ENCODE data around the gene LTA4H.

Gene LTA4H

DNA sequence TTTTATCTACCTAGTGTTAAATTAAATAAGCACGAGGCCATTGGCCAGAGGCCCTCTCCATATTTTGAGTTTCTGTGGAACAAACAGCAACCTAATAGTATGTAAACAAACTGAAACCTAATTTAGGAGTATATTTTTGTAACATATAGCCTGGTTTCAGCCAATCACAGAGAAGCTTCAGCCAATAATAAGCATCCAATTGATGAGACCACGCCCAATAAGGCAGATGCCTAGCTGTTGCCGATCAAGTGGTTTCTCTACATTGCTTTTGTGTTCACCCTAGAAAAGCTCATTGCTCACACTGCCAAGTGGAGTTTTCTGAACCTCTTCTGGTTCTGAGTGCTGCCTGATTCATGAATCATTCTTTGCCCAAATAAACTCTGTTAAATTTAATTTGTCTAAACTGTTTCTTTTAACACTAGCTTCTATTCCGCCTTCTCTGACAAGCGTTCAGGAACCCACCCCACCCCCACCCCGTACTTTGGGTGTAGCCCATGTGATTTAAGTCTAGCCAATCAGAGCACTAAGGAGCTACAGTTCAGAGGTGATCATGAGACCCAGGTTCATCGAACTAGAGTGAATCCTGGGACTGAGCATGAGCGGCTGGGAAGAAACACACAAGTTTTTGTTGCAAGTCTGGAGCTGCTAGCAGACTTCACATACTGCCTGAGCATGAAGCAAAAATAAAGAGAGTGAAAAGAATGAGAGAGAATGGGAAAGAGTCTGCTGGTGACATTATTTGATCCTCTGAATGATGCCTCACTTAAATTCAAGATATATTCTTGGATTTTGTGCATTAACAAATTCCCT, 21.5 kb upstream of the LTA4H start:
- no peak for DNase-seq

DNA sequence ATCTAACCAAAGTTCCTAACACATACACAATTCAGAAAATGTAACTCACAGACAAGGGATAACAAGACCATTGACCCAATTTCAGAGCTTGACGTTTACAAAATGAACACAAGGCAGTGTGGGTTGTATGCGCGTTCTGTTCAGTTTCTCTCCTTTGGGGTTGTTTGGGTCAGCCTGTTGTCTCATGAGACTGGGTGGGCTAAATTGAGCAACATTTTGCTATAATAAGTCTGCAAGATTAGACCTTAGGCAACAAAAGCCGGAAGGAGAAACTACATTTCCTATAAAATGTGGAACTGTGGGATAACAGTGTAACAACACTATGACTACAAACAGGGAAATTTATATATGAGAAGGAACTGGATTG, 18.8 kb upstream of the LTA4H start:
- no peak for DNase-seq

DNA sequence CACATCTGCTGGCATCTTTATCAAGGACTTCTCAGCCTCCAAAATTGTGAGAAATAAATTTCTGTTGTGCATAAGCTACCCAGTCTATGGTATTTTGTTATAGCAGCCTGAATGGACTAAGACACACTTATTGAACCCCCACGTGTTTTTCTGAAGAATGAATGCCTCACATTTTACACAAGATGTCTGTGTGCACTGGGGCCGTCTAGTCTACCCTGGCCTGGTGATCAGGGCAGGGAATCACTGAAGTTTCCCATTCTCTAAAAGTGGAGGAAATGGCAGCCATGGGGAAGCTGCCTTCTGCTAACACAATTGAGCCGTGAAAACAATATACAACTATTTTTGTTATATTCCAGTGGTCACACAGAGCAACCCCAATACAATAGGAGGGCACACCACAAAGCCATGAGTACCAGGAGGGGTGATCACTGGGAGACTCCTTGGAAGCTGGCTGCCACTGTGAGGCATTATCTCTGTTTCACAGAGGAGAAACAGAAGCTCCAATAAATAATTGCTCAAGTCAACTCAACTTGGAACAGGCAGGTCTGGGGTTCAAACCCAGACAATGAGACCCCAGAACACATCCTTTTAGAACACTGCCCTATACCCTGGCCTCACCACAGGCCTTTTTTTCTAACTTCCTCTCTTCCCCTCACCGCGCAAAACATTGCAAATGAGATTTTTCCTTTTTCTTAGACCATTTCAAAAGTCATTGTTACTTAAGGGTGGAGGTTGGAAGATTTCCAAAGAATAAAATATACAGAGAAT, 18.3 kb upstream of the LTA4H start:
- no peak for DNase-seq

DNA sequence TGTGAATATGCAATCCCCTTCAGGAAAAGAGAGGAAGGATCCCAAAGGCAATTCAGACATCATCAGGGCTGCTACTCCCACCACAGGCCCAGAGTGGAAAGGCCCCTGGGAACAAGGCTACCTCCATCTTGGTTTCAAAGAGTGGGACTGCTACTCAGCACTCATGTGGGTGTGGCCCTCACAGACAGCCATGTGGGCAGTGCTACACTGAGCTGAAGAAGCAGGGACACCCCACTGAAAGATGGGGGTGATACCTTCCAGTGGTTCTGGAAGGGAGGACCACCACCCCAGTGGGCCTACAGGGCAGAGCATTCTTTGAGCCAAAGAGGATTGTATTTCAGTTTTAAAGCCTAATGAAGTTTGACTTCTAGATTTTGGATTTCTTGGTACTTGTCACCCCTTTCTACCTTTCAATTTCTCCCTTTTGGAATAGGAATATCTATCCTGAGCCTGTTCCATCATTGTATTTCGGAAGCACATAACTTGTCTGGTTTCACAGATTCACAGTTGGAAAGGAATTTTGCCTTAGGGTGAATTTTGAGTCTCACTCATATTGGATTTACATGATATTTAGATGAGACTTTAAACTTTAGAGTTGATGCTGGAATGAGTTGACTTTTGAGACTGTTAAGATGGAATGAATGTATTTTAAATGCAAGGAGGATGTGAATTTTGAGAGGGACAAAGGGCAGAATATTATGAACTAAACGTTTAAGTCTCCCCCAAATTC, 16.5 kb upstream of the LTA4H start:
- no peak for DNase-seq

DNA sequence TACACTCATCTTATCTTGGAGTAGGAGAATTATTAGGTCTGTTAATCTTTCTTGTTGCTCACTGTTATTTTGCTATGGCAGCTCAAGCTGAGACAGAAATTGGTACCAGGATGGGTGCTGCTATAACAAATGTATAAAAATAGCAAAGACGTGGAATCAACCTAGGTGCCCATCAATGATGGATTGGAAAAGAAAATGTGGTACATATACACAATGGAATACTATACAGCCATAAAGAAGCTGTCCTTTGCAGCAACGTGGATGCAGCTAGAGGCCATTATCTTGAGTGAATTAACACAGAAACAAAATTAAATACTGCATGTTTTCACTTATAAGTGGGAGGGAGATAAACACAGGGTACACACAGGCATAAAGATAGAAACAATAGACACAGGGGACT, 14.8 kb upstream of the LTA4H start:
- DNase-seq: no peak

DNA sequence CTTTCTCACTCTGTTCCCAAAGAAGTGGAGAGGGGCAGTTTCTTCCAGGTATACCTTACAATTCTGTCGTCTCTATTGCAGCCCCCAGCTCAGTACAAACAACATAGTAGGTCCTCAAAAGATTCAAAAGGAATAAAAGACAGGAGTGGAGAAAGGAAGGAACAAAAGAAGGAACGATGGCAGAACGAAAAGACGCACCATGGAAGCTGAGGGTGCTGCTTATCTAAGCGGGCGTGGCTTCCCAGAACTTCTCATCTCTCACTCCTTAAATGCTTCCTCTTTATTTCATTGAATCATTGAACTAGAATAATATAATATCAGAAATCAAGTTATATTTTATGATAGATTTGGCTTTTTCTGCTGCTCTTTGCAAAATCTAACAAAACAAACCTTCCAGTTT, 13.7 kb upstream of the LTA4H start:
- DNase-seq: no peak

DNA sequence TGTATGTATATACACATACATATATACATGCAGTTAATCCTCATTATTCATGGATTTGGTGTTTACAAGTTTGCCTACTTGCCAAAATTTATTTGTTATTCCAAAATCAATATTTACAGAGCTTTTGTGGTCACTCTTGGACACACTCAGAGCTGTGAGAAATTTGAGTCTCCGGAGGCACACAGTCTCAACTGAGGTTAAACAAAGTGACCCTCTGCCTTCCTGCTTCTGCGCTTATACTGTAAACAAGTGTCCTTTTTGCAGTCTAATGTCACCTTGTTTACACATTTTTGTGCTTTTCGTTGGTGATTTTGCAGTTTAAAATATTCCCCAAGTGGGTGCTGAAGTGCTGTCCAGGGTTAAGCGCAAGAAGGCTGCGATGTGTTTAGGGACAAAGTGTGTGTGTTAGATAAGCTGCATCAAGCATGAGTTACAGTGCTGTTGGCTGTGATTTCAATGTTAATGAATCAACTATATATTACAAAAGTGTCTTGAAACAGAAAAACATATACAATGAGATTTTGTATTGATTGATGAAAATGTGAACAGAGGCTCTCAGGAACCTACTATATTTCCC, 13.1 kb upstream of the LTA4H start:
- no peak for DNase-seq

DNA sequence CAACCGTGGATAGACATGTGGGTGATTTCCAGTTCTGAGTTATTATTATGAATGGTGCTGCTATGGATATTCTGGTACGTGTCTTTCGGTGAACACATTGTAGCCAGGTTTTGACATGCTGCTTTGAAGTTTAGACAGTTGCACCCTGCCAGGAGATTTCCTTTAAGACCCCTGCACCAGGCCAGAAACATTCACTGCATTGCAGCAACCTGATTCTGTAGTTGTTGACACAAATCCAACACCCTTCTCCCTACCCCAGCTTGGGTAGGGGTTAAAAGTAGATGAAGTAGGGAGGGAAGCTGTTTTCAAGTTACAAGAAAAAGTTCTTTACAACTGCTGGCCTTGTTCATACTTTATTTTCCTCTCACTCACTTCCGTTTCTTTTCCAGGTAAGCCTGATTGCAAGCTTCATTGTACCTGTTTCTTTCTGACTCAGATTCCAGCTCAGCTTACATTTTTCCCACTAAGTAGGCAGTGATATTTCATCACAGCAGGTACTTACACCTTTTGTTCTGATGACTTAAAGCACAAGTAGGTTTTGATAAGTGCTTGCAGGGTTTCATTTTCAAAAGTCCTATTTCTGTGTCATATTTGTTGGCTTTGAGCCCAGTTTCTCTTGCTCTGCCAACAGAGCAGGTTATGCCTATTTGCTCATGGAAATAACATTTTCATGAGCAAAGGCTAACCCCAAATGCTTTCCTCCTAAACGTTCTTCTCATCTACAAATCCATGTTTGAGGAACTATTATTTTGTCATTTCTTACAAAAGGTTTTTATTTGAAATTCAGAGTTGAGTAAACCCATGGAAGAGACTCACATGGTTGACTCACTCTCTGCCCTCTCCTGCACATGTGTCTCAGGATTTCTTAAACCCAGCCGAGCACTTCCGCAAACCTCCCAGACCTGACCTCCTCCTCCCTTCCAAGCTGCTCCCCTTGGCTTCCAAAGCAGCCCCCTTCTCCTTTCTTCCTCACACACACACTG, 12.1 kb upstream of the LTA4H start:
- DNase-seq: peak in 1 of 2 donors; percentile 74

DNA sequence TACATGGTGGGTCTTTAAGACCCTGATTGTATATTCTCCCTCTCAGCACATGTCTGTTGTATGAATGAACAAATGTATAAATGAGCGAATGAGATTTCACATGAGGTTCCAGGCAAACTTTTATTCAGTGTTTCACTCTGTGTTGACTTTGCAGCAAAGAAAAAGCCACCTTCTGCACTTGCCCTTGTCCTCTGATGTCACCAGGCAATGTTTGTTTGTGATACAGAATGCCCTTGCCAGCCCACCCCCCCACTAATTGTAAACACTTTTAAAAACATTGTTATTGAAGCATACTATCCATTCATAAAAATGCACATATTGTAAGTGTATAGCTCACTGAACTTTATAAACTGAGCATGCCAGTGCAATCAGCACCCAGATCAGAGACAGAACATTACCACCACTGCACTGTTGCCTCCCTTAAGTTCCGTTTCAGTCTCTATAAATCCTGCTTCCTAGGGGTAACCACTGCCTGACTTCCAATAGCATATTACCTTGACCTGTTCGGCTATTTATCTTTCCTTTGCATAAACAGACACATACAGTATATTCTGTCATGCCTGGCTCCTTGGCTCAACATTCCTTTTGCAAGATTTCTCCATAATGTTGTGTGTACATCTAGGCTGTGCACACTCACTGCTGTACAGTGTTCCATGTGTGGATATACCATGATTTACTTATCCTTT, 11.3 kb upstream of the LTA4H start:
- DNase-seq: no peak

DNA sequence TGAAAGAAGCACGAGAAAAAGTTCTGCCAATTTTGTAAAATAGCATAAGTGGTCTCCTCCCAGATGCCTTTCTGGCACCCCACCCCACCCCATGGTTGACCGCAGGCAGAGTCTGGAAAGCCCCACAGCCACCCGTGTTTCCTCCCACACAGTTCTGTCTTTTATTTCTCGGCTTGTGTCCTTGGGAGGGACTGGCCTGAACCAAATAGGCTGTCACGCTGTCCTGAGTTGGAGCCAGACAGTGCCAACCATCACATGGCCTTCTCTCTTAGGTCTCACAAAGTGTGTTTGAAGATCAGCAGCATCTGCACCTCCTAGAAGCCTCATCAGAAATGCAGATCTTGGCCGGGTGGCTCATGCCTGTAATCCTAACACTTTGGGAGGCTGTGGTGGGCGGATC, 10.2 kb upstream of the LTA4H start:
- DNase-seq: no peak

DNA sequence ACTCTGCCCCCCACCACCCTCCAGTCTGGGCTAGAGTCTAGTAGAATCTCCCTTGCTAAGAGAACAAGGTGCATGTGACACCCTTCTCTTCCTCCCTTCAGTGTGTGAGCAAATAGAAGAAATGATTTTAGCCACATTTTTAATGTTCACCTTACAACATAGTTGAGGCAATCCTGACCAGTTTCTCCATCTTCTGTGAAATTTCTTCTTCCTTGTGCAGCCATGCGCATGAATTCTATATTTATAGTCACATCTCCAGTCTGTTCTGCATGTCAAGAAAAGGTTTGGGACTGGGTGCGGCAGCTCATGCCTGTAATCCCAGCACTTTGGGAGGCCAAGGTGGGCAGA, 9.5 kb upstream of the LTA4H start:
- DNase-seq: no peak

DNA sequence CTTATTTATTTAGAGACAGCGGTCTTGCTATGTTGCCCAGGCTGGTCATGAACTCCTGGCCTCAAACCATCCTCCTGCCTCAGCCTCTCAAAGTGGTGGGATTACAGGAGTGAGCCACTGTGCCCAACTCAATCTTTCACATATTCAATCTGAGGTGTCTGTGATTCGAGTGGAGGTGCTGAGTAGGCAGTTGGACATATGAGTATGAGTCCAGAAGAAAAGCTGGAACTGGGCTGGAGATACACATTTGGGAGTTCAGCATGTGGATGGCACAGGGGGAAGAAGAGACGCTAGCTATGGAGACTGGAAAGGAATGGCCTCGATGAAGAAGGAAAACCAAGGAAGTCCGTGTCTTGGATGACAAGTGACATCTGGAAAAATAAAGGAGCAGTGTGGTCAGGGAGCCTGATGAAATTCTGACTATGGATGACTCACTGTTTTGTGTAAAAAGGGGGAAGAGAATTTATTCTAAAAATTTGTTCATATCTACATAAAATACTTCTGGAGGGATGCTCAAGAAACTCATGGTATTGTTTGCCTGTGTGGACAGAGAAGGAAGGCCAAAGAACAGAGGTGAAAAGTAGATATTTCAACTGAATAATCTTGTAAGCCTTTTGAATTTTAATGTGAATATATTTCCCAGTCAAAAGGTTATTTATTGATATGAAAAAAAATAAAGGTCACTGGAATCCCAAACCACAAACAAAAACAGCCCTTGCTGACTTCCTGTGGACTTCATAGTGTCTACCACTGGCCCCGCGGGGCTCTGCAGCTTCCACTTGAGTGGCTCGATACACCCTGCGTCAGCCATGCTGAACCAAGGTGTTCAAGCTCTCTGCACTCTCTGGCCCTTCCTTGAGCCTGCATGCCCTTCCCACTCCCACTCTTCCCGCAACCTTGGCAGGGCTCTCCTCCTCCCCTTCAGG, 8.9 kb upstream of the LTA4H start:
- DNase-seq: no peak

DNA sequence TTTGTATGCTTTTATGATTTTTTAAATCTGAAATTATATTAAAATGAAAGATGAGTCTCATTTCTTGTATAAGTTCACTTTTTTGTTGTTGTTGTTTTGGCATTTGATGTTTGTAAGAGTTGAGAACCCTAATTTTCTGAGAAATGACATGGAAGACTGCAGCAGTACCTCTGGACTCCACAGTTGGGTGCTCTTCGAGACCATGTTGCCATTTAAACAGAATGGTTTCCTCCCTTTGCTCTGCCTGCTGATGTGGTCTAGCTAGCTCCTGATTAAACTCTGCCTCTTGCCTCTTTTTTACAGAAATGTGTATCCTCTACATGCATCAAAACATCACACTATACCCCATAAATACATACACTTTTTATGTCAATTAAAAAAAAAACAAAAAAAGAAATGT, 5.8 kb upstream of the LTA4H start:
- no peak for DNase-seq

DNA sequence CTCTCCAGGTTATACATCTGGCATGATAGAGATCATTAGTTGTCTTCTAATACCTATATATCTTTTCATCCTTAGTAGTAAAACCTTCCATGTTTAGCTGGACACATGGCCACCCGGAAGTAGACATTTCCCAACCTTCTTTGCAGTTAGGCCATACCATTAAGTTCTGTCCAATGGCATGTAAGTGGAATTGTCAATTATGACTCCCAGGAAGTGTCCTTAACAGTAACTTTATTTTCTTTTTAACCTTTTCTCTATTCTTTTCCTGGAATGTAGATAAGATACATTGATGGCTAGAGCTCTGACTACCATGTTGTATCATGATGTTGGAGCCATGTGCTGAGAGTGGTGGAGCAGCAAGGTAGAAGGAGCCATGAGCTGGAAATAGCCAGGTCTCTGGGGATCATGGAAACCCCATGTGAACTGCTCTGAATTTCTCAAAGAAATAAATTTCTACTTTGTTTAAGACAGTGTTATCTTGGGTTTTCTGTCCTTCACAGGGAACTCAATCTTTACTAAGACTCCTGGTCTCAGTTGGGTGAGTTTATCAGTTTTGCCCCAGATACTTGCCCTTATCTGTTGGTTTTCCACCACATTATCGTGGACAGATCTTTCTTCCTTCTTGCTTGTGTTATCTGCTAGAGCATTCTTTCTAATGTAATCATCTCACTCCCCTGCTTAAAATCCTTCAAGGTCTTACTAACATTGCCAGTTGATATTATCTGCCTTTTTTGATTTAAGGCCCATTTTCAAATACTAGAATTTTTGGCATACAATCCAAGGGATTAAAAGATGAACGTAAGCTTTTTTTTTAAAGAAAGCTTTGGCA, 5.1 kb upstream of the LTA4H start:
- no peak for DNase-seq

DNA sequence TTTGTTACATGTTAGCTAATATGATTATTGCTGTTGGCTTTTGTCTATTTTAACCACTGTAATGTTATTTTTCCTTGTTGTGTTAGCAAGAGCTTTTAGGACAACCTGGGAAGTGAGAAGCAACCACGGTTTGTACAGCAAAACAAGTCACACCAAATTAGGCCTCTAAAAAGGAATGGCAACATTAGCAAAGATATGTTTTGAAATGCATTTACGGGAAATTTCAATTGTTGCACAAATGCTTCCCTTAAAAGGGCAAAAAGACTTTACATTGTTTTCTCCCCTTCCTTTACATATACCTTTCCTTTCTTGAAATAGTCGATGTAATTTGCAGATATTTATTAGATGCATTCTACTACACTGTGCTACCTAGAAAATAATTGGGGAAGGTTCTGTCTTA, 4.1 kb upstream of the LTA4H start:
- DNase-seq: no peak

DNA sequence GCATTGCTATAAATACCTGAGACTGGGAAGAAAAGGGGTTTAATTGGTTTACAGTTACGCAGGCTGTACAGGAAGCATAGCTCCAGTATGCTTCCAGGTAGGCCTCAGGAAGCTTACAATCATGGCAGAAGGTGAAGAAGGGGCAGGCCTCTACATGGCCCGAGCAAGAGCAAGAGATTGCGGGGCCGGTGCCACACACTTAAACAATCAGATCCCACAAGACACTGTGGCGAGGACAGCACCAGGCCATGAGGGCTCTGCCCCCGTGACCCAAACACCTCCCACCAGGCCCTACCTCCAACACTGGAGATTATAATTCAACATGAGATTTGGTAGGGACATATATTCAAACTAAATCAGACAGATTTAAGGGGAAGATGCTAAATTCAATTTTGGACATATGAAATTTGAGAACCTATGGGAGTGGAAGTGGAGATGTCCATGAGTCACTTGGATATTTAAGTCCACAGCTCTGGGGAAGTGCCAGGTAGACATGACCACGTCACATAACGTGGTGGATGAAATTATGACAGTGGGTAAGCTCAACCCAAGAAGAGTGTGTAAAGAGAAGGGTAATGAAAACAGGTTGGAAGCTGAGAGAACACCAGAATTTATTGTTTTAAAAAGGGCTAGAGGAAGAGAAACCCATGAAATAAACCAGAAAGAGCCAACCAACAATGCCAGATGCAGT, 1.5 kb upstream of the LTA4H start:
- no peak for DNase-seq

DNA sequence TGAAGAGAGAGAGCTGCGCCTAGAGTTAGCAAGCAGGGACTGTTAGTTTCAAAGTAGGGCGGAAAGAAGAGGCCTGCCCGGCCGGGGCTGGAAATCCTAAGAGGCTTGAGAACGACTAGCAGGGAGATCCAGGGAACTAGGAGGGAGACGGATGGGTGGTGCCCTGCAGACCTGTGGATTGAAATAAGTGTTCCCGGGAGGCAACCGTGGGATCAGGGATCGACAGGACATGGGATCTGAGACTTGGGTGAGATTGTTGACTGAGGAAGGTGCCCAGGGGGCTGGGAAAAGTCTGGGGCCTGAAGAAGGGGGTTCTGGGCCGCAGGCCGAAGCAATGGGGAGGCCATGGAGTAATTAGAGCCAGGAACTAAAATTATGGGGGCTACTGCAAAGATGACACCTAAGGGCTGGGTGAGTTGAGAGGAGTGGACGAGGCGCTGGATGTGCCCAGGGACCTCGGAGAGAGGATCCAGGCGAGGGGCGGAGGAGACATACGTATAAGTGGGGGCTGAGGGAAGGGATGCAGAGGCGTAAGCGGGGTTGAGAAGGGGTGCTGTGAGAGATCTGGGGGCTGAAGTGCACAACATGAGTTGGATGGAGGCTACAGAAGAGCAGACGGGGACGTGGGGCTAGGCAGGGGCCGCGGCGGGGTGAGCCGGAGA, 635 bp downstream of the LTA4H start:
- no peak for DNase-seq

Measured in bone marrow (tissue), 2 donors.